ENCODE measurements around the gene SLC25A5. TPM values are rescaled to one million over a fixed set of nuclear protein-coding genes. Genes with fewer than 3 reads are reported as not detected.
"Not testable (repeated sequence)": the region's sequence is repeated elsewhere in the genome, so short reads cannot be mapped to it uniquely, and the experiment has no call there.

The SLC25A5 gene
- total RNA-seq, 4 donors from 2014 or later, result 226 to 449 (median 361) TPM

- TF ChIP-seq CTCF (IDR thresholded peaks at IDR 0.05) (no peak), POLR2A (IDR thresholded peaks at IDR 0.05) (no peak)
- no peak overlapping the region for H3K4me3 ChIP-seq (ENCODE audit: low read depth, poor library complexity, severe bottlenecking)
- intact Hi-C loops (cut with DNase I; ENCODE audit: low total_unique reads), result no loop called here
- DNase-seq (ENCODE audit: low spot score in 2 of 2), result no peak
- 31 to 53% methylated on average over 2 of the region's 2 CpGs for WGBS, 2 donors
Observed at GRCh38 chrX:119503484-119503861, 35.2 kb downstream of the SLC25A5 start.

- intact Hi-C loops (cut with DNase I; ENCODE audit: low total_unique reads); DNase-seq (ENCODE audit: low spot score in 2 of 2); H3K4me3 ChIP-seq (ENCODE audit: low read depth, poor library complexity, severe bottlenecking): not testable (repeated sequence)
- 89 to 93% methylated on average over 10 of the region's 10 CpGs for WGBS, 2 donors
Observed at GRCh38 chrX:119505145-119505544, 36.9 kb downstream of the SLC25A5 start.

- WGBS, 2 donors, result 75 to 87% methylated on average over 4 of the region's 4 CpGs
- intact Hi-C loops (cut with DNase I; ENCODE audit: low total_unique reads), result no loop called here
- no peak for TF ChIP-seq POLR2A (IDR thresholded peaks at IDR 0.05)
- no peak for TF ChIP-seq CTCF (IDR thresholded peaks at IDR 0.05)
Observed at GRCh38 chrX:119505945-119506344, 37.7 kb downstream of the SLC25A5 start.

GRCh38 chrX:119507206-119507605 is 39.0 kb downstream of the SLC25A5 start:
- intact Hi-C loops (cut with DNase I; ENCODE audit: low total_unique reads), result no loop called here
- H3K4me3 ChIP-seq (ENCODE audit: low read depth, poor library complexity, severe bottlenecking), result no peak overlapping the region
- DNase-seq (ENCODE audit: low spot score in 2 of 2), result peak in 1 of 2 donors; percentile 46
- TF ChIP-seq POLR2A (IDR thresholded peaks at IDR 0.05), result no peak
- no peak for TF ChIP-seq CTCF (IDR thresholded peaks at IDR 0.05)
- WGBS, 2 donors, result 60 to 77% methylated on average over 6 of the region's 6 CpGs

More at GRCh38 chrX:119505945-119506344, 37.7 kb downstream of the SLC25A5 start:
- DNase-seq (ENCODE audit: low spot score in 2 of 2), result no peak
- H3K4me3 ChIP-seq (ENCODE audit: low read depth, poor library complexity, severe bottlenecking), result no peak overlapping the region

GRCh38 chrX:119512146-119512800 is 44.0 kb downstream of the SLC25A5 start:
- TF ChIP-seq CTCF (IDR thresholded peaks at IDR 0.05) (no peak), POLR2A (IDR thresholded peaks at IDR 0.05) (no peak)
- WGBS, 2 donors, result 40 to 65% methylated on average over 14 of the region's 14 CpGs
- intact Hi-C loops (cut with DNase I; ENCODE audit: low total_unique reads), result no loop called here
- peak; percentile 36 to 85 for DNase-seq (ENCODE audit: low spot score in 2 of 2)
- no peak overlapping the region for H3K4me3 ChIP-seq (ENCODE audit: low read depth, poor library complexity, severe bottlenecking)

- intact Hi-C loops (cut with DNase I; ENCODE audit: low total_unique reads), result loop anchor here (5.0 kb wide), 1 partner anchor 211 kb away; no protein-coding TSS in a partner anchor
- H3K4me3 ChIP-seq (ENCODE audit: low read depth, poor library complexity, severe bottlenecking), result no peak overlapping the region
- TF ChIP-seq POLR2A (IDR thresholded peaks at IDR 0.05) (no peak), CTCF (IDR thresholded peaks at IDR 0.05) (peak in 1 of 3 donors; percentile 36)
- 38 to 40% methylated on average over 5 of the region's 5 CpGs for WGBS, 2 donors
- DNase-seq (ENCODE audit: low spot score in 2 of 2), result no peak
Observed at GRCh38 chrX:119516157-119516702, 48.0 kb downstream of the SLC25A5 start.

All from lower leg skin (tissue), 4 donors.